DMS114 treated with DMSO at 0.1 percent for 48 hours (cell line): Measurements from ENCODE around the gene SARM1.

Experiments
- DNase-seq: peaks from one replicate; lab custom pipeline; 2025; ENCODE audit not compliant: unreplicated experiment; lab: John Stamatoyannopoulos, UW

The SARM1 gene

DNA sequence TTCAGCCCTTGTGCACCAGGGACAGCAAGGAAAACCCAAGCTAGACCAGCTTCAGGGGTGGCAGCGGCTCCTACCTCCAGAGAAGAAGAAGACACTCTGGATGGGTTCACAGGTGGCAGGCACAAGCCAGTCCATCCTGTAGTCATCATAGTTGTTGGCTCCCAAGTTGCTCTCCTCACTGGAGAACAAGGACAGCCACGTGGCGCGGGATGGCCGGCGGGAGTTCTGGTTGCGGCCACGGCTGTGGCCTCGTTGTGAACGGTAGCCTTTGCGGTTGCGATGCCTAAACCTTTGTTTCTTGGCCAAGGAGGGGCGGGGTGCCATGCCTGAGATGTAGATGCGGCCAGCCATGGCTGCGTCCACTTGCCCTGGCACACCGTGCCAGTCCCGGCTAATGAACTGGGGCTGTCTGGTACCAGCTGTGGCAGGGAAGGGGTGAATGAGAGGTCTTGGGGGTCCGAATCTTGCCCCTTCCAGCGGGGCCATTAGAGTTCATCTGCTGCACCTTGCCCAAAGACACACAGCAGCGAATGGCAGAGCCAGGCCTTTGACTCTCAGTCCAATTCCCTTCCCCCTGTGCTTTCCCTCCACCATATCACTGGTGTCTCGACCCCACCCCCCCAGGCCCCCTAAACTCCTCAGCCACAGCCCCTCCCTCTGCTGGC, 3.7 kb upstream of the SARM1 start:
- DNase-seq, result no peak

DNA sequence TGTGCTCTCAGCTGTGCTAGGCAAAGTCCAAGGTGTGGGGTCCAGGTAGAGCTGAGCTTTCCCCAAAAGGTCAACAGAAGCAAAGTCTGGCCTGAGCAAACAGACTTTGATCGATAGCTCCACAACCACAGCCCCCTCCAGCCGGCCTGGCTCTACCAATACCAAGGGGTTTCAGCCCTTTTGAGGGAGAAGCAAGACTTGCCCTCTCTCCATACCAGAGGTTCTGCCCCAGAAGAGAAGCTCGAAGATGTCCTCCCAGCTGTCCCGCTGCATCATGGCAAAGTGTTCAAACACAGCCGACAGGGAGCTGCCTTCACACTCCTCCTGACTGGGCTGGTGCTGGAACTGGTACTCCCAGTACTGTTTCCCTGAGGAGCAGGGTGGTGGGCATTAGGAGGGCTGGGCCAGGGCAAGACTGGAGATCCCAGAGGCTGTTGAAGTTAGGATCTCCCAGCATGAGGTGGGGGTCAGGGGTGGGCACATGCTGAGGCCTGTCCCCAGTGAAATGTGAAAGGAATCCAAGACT, 3.1 kb upstream of the SARM1 start:
- DNase-seq, result no peak

DNA sequence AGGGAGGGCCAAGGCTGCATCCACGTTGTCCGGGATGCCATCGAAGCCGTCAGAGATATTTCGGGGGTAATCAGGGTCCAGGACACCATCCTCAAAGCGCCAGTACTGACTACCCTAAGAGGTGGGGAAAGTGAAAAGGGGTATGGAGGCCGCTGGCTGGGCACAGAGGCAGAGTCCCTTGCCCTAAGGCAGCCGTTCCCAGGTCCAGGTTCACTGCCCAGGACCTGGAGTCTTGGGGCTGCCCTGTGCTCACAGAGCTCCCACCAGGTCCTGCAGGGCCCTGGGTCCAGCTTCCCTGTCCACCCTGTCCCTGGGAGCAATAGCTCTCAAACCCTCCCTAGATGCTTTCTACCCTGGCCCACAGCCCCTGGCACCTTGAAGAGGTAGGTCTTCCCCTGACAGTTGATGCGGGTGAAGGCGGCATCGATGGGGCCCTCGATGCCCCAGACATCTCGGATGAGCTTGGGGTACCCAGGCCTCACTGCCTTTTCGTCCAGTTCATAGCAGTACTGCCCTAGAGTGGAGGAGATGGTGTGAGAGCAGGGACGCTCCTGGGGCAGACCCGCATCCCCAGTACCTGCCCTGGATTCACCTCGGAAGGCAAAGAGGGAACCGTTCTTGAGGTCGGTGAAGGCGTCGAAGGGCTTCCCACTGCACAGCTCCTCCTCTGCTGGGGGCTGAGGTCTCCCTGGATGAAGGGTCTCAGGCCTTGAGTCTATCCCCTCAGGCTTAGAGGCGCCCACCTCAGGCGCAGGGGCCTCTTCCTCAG, 2.4 kb upstream of the SARM1 start:
- DNase-seq, result no peak

DNA sequence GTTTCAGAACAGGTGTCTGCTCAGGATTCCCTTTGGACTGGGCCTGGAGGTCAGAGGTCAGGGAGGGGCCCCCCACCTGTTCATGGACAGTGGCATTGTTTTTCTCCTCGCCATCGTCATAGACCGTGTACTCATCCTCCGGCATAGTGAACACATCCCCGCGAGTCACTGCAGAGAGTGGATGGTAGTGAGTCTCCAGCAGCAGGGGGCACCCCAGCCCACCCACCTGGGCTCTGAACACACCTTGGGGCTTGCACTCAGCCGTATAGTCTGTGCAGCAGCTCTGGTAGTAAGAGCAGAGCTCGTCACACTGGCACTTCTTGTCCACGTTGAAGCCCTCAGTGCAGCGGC, 1.8 kb upstream of the SARM1 start:
- no peak for DNase-seq

GRCh38 chr17:28370035-28370743, 1.3 kb upstream of the SARM1 start, which contains the start of gene VTN:
Gene VTN (minus strand): TSS chr17:28370307. CDS start chr17:28370203, 104 bp downstream.
- DNase-seq, result no peak

DNA sequence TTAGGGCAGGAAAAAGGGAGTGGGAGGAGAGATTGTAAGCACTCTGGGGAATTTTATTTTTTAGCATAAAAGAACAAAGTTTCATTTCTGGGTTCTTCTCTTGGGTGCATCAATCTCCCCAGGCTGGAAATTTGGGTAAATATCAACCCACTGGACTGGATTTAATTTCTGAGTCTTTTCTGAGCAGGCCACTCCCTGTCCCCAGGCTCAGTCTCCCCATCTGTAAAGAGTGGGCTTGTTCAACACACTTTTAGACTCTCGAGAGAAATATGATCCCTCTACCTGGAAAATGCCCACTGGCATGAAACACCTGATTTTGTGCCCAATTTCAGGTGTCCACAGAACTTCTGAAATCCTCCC, 770 bp upstream of the SARM1 start:
- DNase-seq, result no peak

DNA sequence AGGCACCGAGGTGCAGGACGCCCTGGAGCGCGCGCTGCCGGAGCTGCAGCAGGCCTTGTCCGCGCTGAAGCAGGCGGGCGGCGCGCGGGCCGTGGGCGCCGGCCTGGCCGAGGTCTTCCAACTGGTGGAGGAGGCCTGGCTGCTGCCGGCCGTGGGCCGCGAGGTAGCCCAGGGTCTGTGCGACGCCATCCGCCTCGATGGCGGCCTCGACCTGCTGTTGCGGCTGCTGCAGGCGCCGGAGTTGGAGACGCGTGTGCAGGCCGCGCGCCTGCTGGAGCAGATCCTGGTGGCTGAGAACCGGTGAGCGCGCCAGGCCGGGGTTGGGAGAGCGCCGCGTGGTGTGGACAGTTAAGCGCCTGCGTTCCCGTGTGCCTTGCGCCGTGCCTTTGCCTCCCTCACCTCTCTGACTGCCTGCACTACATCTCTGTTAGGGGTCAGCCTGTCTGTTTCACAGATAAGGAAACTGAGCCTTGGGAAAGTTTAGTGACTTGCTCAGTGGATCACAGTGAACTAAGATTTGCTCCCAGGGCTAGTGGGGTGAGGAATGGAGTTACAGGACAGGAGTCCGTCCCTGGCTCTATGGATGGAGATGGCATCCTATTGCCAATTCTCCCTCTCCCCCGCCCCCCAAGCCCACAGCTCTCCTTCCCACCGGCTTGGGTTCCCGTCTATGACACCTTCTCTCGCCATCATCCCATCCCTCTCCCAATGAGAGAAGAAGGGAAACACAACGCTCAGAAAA, 880 bp downstream of the SARM1 start:
- DNase-seq, result no peak

- DNase-seq, result no peak
Observed at GRCh38 chr17:28372945-28373274, 1.4 kb downstream of the SARM1 start.

DNA sequence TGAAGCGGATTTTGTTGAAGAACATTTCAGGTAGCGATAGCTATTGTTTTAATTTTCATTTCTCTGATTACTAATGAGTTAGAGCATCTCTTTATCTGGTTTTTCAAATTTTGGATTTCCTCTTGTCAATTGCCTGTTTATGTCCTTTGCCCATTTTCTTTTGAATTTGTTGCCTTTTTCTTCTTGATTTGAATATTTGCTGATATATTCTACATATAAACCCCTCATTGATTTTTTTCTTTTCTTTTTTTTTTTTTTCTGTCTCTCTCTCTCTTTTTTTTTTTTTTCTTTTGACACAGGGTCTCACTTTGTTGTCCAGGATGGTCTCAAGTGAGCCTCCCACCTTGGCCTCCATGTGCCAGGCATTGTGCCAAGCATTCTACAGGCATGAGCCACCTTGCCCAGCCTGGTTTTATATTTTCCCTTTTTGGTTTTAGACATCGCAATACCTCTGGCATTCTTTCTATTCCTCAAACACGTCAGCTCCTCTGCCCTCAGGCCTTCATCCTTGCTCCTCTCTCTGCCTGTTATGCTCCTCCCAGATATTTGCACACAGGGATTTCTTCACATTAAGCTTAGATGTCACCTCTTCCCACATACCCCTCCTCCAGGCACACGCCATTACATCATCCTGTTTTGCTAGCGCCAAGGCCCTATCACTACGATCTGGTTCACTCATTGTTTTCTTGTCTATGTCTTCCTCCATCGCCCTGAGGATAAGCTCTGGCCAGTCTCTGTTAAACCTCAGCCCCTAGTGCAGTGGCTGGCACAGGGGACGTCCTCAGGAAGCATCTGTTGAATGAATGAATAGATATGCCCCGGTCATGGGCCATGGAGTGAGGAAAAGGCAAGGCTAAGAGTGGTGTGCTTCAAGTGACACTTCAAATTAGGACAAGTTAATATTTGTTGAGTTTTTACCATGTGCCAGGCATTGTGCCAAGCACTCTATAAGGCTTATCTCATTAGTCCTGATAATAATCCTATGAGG, 8.6 kb downstream of the SARM1 start:
- no peak for DNase-seq

GRCh38 chr17:28381141-28381825, 9.8 kb downstream of the SARM1 start:
- DNase-seq, result no peak

GRCh38 chr17:28384281-28385036, 13.0 kb downstream of the SARM1 start:
- no peak for DNase-seq

GRCh38 chr17:28385037-28385400, 13.5 kb downstream of the SARM1 start:
- DNase-seq, result no peak

DNA sequence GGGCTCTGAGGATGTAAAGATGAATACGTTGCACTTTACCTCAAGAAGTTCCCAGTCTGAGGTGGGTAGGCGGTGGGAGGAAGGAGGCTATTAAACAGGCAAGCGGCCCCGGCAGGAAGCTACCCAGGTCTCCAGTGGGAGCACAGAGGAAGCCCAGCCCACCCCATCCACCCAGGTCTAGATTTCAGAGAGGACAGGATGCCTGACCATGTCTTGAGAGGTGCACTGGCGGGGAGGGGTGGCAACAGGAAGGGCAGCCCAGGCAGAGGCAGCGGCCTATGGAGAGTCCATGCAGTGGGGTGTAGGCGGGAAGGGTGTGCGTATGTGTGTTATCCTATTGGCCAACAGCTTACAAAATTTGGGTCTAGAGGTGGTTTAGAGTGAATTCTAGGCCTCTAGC, 13.9 kb downstream of the SARM1 start:
- DNase-seq, result no peak

DNA sequence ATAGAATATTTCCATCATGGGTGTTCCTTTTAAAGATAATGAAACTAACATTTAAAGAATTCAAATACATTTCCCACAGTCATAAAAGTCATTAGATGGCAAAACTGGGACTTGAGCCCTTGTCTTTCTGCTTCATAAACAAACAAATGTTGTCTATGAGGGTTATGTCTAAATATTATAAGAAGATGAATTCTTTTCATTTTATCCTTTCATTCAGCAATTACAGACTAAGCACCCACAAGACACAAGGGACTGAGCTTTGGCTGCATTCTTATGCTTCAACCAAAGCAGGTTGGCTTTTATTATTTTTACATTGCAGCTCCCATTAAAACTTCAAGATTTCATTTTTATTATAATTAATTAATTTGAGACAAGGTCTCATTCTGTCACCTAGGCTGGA, 14.9 kb downstream of the SARM1 start:
- no peak for DNase-seq

DNA sequence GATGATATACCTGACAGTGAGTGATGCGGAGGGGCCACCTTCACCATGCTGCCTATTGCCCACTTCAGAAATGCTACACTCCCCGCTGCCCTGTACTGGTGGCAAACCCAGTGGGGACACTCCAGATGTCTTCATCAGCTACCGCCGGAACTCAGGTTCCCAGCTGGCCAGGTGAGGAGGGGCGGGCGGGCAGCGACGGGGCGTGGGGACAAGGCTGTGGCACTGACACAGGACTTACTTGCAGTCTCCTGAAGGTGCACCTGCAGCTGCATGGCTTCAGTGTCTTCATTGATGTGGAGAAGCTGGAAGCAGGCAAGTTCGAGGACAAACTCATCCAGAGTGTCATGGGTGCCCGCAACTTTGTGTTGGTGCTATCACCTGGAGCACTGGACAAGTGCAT, 16.6 kb downstream of the SARM1 start:
- no peak for DNase-seq

GRCh38 chr17:28390141-28390540, 18.6 kb downstream of the SARM1 start:
- DNase-seq, result no peak

GRCh38 chr17:28390563-28390962, 19.1 kb downstream of the SARM1 start:
- DNase-seq, result no peak

GRCh38 chr17:28390984-28391383, 19.5 kb downstream of the SARM1 start:
- DNase-seq, result no peak

DNA sequence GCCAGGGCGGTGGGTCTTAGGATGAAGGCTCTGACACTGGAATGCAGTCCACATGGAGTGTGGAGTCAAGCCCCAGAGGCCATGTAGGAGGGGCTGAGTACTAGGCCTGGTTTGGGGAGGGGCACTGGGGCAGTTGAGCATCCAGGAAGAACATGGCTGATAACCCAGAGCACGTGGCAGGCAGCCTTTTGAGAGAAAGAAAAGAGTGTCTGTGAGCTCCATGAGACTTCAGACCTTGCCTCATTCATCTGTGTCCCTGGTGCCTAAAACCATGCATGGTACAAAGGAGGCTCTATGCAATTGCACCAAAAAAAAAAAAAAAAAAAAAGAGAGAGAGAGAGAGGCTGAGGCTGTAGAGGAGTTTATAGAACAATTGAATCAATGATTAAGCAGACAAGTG, 19.9 kb downstream of the SARM1 start:
- no peak for DNase-seq
